IMR-90 (cell line): ENCODE measurements around the gene SLC9A5.
A peak's percentile ranks its signal among the peaks of the same experiment; 100 is the strongest.

Experiments used
- BHLHE40 ChIP-seq: fragments of 150-350 bp; IDR thresholded peaks from 2 replicates; pipeline ENCODE4 v1.6.1; 2016; ENCODE audit warnings: mild to moderate bottlenecking, low read depth, low read length
- CEBPB ChIP-seq: IDR thresholded peaks from 2 replicates; pipeline ENCODE4 v1.6.1; 2012; ENCODE audit warnings: low read depth, low read length, improper control_type of control experiment
- CHD1 ChIP-seq: IDR thresholded peaks from 2 replicates; pipeline ENCODE4 v1.6.1; 2012; ENCODE audit warnings: low read depth, low read length, improper control_type of control experiment
- CTCF ChIP-seq: conservative IDR thresholded peaks from 2 replicates; pipeline ENCODE4 v1.5.1; 2012; ENCODE audit warnings: mild to moderate bottlenecking, low read depth, low read length, improper control_type of control experiment
- MAZ ChIP-seq: IDR thresholded peaks from 2 replicates; pipeline ENCODE4 v1.6.1; 2012; ENCODE audit warnings: low read depth, mild to moderate bottlenecking, low read length, improper control_type of control experiment, moderate library complexity, borderline replicate concordance
- MXI1 ChIP-seq: IDR thresholded peaks from 2 replicates; pipeline ENCODE4 v1.6.1; 2012; ENCODE audit warnings: low read depth, mild to moderate bottlenecking, low read length, moderate library complexity, borderline replicate concordance
- NFE2L2 ChIP-seq: fragments of 150-350 bp; IDR thresholded peaks from 2 replicates; pipeline ENCODE4 v1.6.1; 2016; ENCODE audit warnings: low read depth, mild to moderate bottlenecking, low read length
- POLR2A ChIP-seq: IDR thresholded peaks from 2 replicates; pipeline ENCODE4 v1.6.1; 2012; ENCODE audit warnings: mild to moderate bottlenecking, low read depth, low read length
- RAD21 ChIP-seq: IDR thresholded peaks from 2 replicates; pipeline ENCODE4 v1.6.1; 2012; ENCODE audit warnings: low read length, improper control_type of control experiment
- RCOR1 ChIP-seq: IDR thresholded peaks from 2 replicates; pipeline ENCODE4 v1.6.1; 2012; ENCODE audit warnings: mild to moderate bottlenecking, low read length, improper control_type of control experiment; ENCODE audit not compliant: insufficient replicate concordance
- RFX5 ChIP-seq: IDR thresholded peaks from 2 replicates; pipeline ENCODE4 v1.8.0; 2012; ENCODE audit warnings: low read depth, mild to moderate bottlenecking, low read length, moderate library complexity
- SMC3 ChIP-seq: fragments of 150-350 bp; IDR thresholded peaks from 2 replicates; pipeline ENCODE4 v1.6.1; 2016; ENCODE audit warnings: low read depth, mild to moderate bottlenecking, antibody characterized with exemption, low read length, moderate library complexity
- USF2 ChIP-seq: fragments of 150-350 bp; IDR thresholded peaks from 2 replicates; pipeline ENCODE4 v1.6.1; 2017; ENCODE audit warnings: mild to moderate bottlenecking, antibody characterized with exemption, low read length, low read depth
- TF ChIP-seq, protein P1 (sequence below): fragments of 150-350 bp; IDR thresholded peaks from 2 replicates; pipeline ENCODE4 v1.6.1; 2016; ENCODE audit warnings: low read depth, mild to moderate bottlenecking, low read length, moderate library complexity, borderline replicate concordance

- TF ChIP-seq RAD21 (no peak), POLR2A (no peak), USF2 (no peak), CTCF (0 out of 2 replicates have a peak, but pooled peaks have one; percentile 11), MAZ (no peak; the same call in 1 of the 2 replicates), SMC3 (no peak), RCOR1 (no peak), CEBPB (no peak), CHD1 (no peak), BHLHE40 (no peak), RFX5 (no peak), NFE2L2 (no peak), MXI1 (no peak)
- TF ChIP-seq, protein P1, sequence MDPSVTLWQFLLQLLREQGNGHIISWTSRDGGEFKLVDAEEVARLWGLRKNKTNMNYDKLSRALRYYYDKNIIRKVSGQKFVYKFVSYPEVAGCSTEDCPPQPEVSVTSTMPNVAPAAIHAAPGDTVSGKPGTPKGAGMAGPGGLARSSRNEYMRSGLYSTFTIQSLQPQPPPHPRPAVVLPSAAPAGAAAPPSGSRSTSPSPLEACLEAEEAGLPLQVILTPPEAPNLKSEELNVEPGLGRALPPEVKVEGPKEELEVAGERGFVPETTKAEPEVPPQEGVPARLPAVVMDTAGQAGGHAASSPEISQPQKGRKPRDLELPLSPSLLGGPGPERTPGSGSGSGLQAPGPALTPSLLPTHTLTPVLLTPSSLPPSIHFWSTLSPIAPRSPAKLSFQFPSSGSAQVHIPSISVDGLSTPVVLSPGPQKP: no peak
These were observed 30.1 kb downstream of the SLC9A5 start for GRCh38 chr16:67278773-67279295.
